Astrocyte (in vitro differentiated cells and primary cell): ENCODE data around the gene STK24. TPM values are rescaled to one million over a fixed set of nuclear protein-coding genes. Genes with fewer than 3 reads are reported as not detected.

ENCODE experiments used
- DNase-seq: peaks from one replicate; pipeline ENCODE4 v3.0.0-alpha.2; 2010; ENCODE audit warnings: low read depth
- FAIRE-seq: peaks from 2 replicates; lab custom pipeline; 2011; peaks lifted over from hg19 to GRCh38; lab: Jason Lieb, UNC
- H2AFZ ChIP-seq: 2 replicates; pipeline ENCODE4 v1.6.0; 2012; ENCODE audit warnings: low read depth, low read length, inconsistent platforms
- H3K27ac ChIP-seq: 2 replicates; pipeline ENCODE4 v1.5.1; 2011; ENCODE audit warnings: low read depth, low read length, inconsistent platforms
- H3K27me3 ChIP-seq: 2 replicates; pipeline ENCODE4 v1.6.0; 2011; ENCODE audit warnings: low read length, inconsistent platforms; ENCODE audit not compliant: insufficient read depth
- H3K36me3 ChIP-seq: 2 replicates; pipeline ENCODE4 v1.5.1; 2011; ENCODE audit warnings: low read length, inconsistent platforms; ENCODE audit not compliant: insufficient read depth
- H3K4me1 ChIP-seq: 2 replicates; pipeline ENCODE4 v1.5.1; 2011; ENCODE audit warnings: low read length, inconsistent platforms; ENCODE audit not compliant: insufficient read depth
- H3K4me2 ChIP-seq: 2 replicates; pipeline ENCODE4 v1.6.0; 2012; ENCODE audit warnings: low read length, inconsistent platforms
- H3K4me3 ChIP-seq: 2 replicates; pipeline ENCODE4 v1.5.1; 2011; ENCODE audit warnings: low read depth, mild to moderate bottlenecking, low read length, inconsistent platforms; ENCODE audit not compliant: insufficient read depth
- H3K79me2 ChIP-seq: 2 replicates; pipeline ENCODE4 v1.6.0; 2012; ENCODE audit warnings: mild to moderate bottlenecking, low read length, inconsistent platforms; ENCODE audit not compliant: insufficient read depth
- H3K9ac ChIP-seq: 2 replicates; pipeline ENCODE4 v1.6.0; 2012; ENCODE audit warnings: mild to moderate bottlenecking, low read length, inconsistent platforms
- H3K9me3 ChIP-seq: 2 replicates; pipeline ENCODE4 v1.5.1; 2012; ENCODE audit warnings: low read depth, mild to moderate bottlenecking, low read length, inconsistent platforms; ENCODE audit not compliant: insufficient read depth
- H4K20me1 ChIP-seq: 2 replicates; pipeline ENCODE4 v1.6.0; 2012; ENCODE audit warnings: low read length, inconsistent platforms; ENCODE audit not compliant: insufficient read depth
- H3K27ac Mint-ChIP-seq: one replicate; pipeline ENCODE4 v1.8.0; 2021; ENCODE audit warnings: mild to moderate bottlenecking, mixed read lengths; ENCODE audit not compliant: unreplicated experiment
- H3K27me3 Mint-ChIP-seq: one replicate; pipeline ENCODE4 v1.8.0; 2021; ENCODE audit warnings: low read depth, mixed read lengths; ENCODE audit not compliant: unreplicated experiment
- H3K36me3 Mint-ChIP-seq: one replicate; pipeline ENCODE4 v1.8.0; 2021; ENCODE audit warnings: low read depth, mixed read lengths; ENCODE audit not compliant: unreplicated experiment
- H3K4me1 Mint-ChIP-seq: one replicate; pipeline ENCODE4 v1.8.0; 2021; ENCODE audit warnings: low read depth, mixed read lengths; ENCODE audit not compliant: unreplicated experiment
- H3K4me3 Mint-ChIP-seq: one replicate; pipeline ENCODE4 v1.8.0; 2021; ENCODE audit warnings: mild to moderate bottlenecking, moderate library complexity, mixed read lengths; ENCODE audit not compliant: unreplicated experiment
- H3K9me3 Mint-ChIP-seq: one replicate; pipeline ENCODE4 v1.8.0; 2021; ENCODE audit warnings: mild to moderate bottlenecking, mixed read lengths; ENCODE audit not compliant: unreplicated experiment
- EZH2 ChIP-seq: IDR thresholded peaks from 2 replicates; pipeline ENCODE4 v1.6.1; 2012; ENCODE audit warnings: mild to moderate bottlenecking, low read length, inconsistent platforms; ENCODE audit not compliant: insufficient read depth
- total RNA-seq: library from RNA; stranded (reverse); gene quantifications from 2 replicates; pipeline ENCODE4 v1.2.1, GENCODE V29; 2021
- TF ChIP-seq, protein P1 (sequence below): IDR thresholded peaks from 2 replicates; pipeline ENCODE4 v1.5.1; 2011; ENCODE audit warnings: low read depth, mild to moderate bottlenecking, inconsistent platforms, low read length, moderate library complexity; ENCODE audit not compliant: insufficient read depth

STK24 gene
- total RNA-seq, 1 donor from 2014 or later: 96.1 TPM

DNA sequence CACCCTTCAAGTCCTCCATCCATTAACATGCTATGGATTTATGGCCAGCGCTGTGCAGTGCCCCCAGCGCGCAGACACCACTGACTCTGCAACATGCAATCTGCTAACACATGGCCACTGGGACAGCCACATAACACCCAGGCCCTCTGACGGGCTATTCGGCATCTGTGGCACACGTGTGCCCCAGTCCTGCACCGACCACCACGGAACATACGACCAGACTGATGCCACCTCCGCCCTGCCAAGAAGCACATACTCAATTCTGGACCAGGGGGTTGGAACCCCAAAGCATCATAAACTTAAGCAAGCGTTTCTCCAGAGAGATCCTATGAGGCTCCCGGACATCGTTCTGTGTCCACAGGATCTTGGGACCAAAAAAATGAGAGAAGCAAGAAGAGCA lies 9.8 kb downstream of the STK24 start:
- H4K20me1 ChIP-seq: peaks cover 94% of the 10 kb centered on the region

DNA sequence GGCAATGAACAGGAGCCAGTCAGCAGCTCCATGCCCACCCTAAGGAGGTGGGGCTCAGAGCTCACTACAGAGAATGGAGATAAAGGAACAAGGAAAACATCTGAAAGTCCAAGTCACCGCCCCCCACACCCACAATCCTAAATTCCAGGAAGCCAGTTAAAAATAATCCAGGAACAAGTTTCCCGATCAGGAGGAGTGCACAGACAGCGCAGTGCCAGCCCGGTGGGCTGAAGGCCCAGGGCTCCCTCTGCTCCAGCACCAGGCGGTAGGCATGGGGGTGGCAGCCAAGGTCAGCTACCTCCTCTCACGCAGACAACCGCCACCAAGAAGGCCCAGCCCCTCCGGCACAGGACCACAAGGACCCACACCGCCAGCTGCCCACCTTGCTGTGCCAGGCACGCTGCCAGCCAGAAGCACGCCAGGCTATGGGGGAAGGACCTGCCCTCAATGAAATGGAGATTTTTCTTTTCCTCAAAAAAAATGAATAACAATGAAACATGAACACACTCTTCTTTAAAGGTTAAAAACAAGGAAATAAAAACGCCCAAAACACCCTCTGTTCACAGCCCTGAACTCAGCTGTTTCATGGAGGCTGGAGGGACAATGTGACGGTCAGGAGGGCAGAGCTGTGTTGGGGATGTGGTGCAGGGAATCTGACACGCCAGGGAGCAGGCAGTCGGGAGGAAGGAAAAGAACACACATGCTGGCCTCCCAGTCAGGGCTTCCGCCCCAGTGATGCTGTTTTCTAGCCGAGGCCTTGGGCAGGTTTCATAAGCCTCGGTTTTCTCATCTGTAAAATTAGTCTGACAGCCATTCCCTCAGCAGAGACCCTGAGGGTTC lies 11.0 kb downstream of the STK24 start:
- Histone ChIP-seq H3K4me3 (no peak overlapping the region), H3K36me3 (no peaks in the 10 kb centered on the region), H3K9me3 (no peaks in the 10 kb centered on the region), H3K9ac (peak overlapping the region; percentile 25), H2AFZ (no peak overlapping the region), H3K27ac (no peak overlapping the region), H3K27me3 (no peaks in the 10 kb centered on the region), H3K4me1 (peaks cover 15% of the 10 kb centered on the region), H4K20me1 (peaks cover 94% of the 10 kb centered on the region), H3K79me2 (peaks cover 99% of the 10 kb centered on the region), H3K4me2 (peak overlapping the region; percentile 62)
- H3K4me1 Mint-ChIP-seq: peaks cover 34% of the 10 kb centered on the region
- FAIRE-seq: peak; percentile 52
- no peaks in the 10 kb centered on the region for H3K27me3 Mint-ChIP-seq
- peaks cover 3% of the 10 kb centered on the region for H3K9me3 Mint-ChIP-seq
- H3K27ac Mint-ChIP-seq: no peak overlapping the region
- peak; percentile 29 for DNase-seq
- no peak overlapping the region for H3K4me3 Mint-ChIP-seq
- H3K36me3 Mint-ChIP-seq: peaks cover 12% of the 10 kb centered on the region
- TF ChIP-seq EZH2: no peak
- TF ChIP-seq, protein P1, sequence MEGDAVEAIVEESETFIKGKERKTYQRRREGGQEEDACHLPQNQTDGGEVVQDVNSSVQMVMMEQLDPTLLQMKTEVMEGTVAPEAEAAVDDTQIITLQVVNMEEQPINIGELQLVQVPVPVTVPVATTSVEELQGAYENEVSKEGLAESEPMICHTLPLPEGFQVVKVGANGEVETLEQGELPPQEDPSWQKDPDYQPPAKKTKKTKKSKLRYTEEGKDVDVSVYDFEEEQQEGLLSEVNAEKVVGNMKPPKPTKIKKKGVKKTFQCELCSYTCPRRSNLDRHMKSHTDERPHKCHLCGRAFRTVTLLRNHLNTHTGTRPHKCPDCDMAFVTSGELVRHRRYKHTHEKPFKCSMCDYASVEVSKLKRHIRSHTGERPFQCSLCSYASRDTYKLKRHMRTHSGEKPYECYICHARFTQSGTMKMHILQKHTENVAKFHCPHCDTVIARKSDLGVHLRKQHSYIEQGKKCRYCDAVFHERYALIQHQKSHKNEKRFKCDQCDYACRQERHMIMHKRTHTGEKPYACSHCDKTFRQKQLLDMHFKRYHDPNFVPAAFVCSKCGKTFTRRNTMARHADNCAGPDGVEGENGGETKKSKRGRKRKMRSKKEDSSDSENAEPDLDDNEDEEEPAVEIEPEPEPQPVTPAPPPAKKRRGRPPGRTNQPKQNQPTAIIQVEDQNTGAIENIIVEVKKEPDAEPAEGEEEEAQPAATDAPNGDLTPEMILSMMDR: no peak

More for the DNA sequence above, 9.8 kb downstream of the STK24 start:
- no peaks in the 10 kb centered on the region for H3K27me3 Mint-ChIP-seq
- Histone ChIP-seq H3K36me3 (no peaks in the 10 kb centered on the region), H3K9ac (no peak overlapping the region), H3K4me3 (no peak overlapping the region), H2AFZ (no peak overlapping the region), H3K9me3 (no peaks in the 10 kb centered on the region), H3K27me3 (no peaks in the 10 kb centered on the region), H3K4me1 (peaks cover 27% of the 10 kb centered on the region), H3K27ac (no peak overlapping the region), H3K4me2 (no peak overlapping the region), H3K79me2 (peaks cover 99% of the 10 kb centered on the region)
- no peak overlapping the region for H3K27ac Mint-ChIP-seq
- peaks cover 46% of the 10 kb centered on the region for H3K4me1 Mint-ChIP-seq
- peaks cover 12% of the 10 kb centered on the region for H3K36me3 Mint-ChIP-seq
- H3K4me3 Mint-ChIP-seq: no peak overlapping the region
- TF ChIP-seq, protein P1: no peak
- TF ChIP-seq EZH2: no peak
- peaks cover 3% of the 10 kb centered on the region for H3K9me3 Mint-ChIP-seq
- DNase-seq (no peak), FAIRE-seq (no peak)

DNA sequence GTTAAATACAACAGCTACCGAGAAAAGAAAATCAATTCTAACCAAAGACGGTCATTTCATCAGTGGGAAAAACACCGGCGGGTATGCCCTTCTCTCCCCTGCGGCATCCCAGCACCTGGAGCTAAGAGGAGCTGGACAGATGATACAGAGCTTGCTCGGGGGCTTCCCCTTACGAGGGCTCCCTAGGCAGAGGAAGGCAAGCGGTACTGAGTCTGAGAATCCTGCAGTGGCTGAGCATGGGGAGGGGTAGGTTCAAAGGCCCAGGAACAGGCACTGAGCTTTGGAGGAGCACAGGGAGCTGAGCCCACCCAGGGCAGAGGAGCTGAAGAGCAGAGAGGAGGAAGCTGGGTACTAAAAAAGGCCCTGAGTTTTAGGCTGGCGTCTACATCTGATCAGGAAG lies 12.7 kb downstream of the STK24 start:
- H3K27me3 Mint-ChIP-seq: no peaks in the 10 kb centered on the region
- FAIRE-seq (no peak), DNase-seq (no peak)
- H3K9me3 Mint-ChIP-seq: peaks cover 3% of the 10 kb centered on the region
- H4K20me1 ChIP-seq: peaks cover 92% of the 10 kb centered on the region
- no peaks in the 10 kb centered on the region for H3K9me3 ChIP-seq
- no peak overlapping the region for H3K4me2 ChIP-seq
- no peak overlapping the region for H3K27ac ChIP-seq
- H3K9ac ChIP-seq: no peak overlapping the region
- no peak overlapping the region for H3K4me3 ChIP-seq
- peaks cover 12% of the 10 kb centered on the region for H3K36me3 Mint-ChIP-seq
- no peak overlapping the region for H3K27ac Mint-ChIP-seq
- peaks cover 99% of the 10 kb centered on the region for H3K79me2 ChIP-seq
- no peak overlapping the region for H3K4me3 Mint-ChIP-seq
- H3K27me3 ChIP-seq: no peaks in the 10 kb centered on the region
- H3K4me1 Mint-ChIP-seq: peaks cover 26% of the 10 kb centered on the region
- no peaks in the 10 kb centered on the region for H3K36me3 ChIP-seq
- H2AFZ ChIP-seq: no peak overlapping the region
- TF ChIP-seq, protein P1: no peak
- TF ChIP-seq EZH2: no peak
- H3K4me1 ChIP-seq: peaks cover 12% of the 10 kb centered on the region
